NCI-H446 treated with DMSO at 0.1 percent for 48 hours (cell line): Measurements from ENCODE around the gene ISG15.
A peak's percentile ranks its signal among the peaks of the same experiment; 100 is the strongest.
"Not testable (repeated sequence)": the region's sequence is repeated elsewhere in the genome, so short reads cannot be mapped to it uniquely, and the experiment has no call there.

Source experiments
- DNase-seq: peaks from one replicate; lab custom pipeline; 2025; lab: John Stamatoyannopoulos, UW

Gene ISG15

DNA sequence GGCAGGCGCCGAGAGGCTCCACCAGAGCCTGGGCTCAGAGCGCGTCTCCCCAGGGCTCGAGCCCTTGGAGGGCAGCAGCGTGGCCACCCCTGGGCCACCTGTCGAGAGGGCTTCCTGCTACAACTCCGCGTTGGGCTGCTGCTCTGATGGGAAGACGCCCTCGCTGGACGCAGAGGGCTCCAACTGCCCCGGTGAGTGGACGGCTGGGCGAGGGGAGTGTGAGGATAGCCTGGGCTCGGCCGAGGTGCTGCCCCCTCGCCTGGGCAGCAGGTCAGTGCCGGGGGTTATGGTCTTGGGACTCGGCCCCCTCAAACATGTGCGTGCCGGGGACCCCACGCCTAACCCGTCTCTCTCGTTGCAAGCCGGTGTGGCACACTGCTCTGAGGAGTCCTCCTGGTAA, 33.5 kb downstream of the ISG15 start:
- no peak for DNase-seq

DNA sequence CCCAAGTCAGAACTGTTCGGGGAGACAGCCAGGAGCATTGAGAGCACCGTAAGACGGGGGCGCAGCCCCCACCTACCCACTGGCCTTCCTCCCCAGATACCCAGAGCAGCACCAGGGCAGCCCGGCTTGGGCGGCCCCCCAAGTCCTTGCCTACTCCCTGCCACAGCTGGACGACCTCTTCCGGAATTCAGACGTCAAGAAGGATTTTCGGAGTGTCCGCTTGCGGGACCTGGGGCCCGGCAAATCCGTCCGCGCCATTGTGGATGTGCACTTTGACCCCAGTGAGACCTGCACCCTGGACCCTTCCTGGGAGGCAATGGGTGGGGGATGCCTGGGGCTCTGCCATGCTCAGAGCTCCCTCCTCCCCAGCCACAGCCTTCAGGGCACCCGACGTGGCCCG, 34.1 kb downstream of the ISG15 start:
- no peak for DNase-seq

DNA sequence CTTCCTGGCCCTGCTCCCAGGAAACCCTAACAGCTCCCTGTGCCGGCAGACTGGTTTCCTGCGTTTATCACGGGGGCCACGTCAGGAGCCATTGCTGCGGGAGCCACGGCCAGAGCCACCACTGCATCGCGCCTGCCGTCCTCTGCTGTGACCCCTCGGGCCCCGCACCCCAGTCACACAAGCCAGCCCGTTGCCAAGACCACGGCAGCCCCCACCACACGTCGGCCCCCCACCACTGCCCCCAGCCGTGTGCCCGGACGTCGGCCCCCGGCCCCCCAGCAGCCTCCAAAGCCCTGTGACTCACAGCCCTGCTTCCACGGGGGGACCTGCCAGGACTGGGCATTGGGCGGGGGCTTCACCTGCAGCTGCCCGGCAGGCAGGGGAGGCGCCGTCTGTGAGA, 34.7 kb downstream of the ISG15 start:
- DNase-seq, result no peak

DNA sequence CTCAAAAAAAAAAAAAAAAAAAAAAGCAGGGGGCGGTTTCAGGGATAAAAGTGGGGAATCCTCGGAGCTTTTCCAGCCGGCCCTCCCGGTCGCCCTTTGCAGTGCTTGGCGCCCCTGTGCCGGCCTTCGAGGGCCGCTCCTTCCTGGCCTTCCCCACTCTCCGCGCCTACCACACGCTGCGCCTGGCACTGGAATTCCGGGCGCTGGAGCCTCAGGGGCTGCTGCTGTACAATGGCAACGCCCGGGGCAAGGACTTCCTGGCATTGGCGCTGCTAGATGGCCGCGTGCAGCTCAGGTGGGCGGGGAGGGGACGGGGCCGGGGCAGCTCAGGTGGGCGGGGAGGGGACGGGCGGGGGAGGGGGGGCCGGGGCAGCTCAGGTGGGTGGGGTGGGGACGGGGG, 35.5 kb downstream of the ISG15 start:
- DNase-seq, result no peak

DNA sequence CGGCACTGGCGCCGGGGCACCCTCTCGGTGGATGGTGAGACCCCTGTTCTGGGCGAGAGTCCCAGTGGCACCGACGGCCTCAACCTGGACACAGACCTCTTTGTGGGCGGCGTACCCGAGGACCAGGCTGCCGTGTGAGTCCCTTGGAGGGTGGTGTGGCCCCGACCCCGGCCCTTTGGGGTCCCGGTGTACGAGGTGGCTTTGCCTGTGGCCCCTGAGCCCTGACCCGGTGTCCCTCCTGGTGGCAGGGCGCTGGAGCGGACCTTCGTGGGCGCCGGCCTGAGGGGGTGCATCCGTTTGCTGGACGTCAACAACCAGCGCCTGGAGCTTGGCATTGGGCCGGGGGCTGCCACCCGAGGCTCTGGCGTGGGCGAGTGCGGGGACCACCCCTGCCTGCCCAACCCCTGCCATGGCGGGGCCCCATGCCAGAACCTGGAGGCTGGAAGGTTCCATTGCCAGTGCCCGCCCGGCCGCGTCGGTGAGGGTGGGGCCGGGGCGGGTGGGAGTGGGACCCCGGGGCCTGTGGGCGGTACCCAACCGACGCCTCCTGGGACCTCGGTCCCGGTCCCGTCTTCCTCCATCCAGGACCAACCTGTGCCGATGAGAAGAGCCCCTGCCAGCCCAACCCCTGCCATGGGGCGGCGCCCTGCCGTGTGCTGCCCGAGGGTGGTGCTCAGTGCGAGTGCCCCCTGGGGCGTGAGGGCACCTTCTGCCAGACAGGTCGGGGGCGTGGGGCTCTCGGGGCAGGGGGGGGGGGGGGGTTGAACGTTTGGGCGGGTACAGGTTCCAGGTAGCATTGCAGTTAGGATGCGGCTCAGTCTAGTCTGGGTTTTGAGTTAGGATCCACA, 36.2 kb downstream of the ISG15 start:
- DNase-seq, result no peak

DNA sequence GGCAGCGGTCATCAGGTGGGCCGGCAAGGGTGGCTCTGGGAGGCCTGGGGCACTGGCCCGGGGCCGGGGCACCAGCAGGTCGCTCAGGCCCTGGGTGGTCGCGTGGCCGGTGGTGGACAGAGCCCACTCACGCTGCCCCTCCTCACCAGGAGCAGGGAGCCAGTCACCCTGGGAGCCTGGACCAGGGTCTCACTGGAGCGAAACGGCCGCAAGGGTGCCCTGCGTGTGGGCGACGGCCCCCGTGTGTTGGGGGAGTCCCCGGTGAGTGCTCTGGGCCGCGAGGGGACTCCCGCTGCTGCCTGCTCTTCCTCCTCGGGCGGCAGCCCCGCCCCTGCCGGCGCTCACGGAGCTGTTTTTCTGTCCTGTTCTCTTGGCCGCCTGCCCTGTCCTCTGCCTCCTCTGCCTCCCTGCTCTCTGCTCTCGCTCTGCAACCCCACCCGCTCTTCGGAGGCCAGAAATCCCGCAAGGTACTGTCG, 37.3 kb downstream of the ISG15 start:
- no peak for DNase-seq

DNA sequence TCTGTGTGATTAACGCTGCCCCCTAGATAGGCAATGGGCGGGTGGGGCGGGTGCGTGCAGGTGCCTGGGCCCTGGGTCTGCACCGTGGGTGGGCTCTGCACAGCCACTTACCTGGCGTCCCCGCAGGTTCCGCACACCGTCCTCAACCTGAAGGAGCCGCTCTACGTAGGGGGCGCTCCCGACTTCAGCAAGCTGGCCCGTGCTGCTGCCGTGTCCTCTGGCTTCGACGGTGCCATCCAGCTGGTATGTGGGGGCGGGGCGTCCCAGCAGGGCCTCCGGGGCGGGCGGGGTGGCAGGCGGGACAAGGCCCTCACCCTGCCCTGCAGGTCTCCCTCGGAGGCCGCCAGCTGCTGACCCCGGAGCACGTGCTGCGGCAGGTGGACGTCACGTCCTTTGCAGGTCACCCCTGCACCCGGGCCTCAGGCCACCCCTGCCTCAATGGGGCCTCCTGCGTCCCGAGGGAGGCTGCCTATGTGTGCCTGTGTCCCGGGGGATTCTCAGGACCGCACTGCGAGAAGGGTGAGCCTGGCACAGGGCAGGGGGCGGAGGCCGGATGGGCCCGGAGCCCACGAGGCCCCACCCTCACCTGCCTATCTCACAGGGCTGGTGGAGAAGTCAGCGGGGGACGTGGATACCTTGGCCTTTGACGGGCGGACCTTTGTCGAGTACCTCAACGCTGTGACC, 38.0 kb downstream of the ISG15 start:
- DNase-seq, result no peak

DNA sequence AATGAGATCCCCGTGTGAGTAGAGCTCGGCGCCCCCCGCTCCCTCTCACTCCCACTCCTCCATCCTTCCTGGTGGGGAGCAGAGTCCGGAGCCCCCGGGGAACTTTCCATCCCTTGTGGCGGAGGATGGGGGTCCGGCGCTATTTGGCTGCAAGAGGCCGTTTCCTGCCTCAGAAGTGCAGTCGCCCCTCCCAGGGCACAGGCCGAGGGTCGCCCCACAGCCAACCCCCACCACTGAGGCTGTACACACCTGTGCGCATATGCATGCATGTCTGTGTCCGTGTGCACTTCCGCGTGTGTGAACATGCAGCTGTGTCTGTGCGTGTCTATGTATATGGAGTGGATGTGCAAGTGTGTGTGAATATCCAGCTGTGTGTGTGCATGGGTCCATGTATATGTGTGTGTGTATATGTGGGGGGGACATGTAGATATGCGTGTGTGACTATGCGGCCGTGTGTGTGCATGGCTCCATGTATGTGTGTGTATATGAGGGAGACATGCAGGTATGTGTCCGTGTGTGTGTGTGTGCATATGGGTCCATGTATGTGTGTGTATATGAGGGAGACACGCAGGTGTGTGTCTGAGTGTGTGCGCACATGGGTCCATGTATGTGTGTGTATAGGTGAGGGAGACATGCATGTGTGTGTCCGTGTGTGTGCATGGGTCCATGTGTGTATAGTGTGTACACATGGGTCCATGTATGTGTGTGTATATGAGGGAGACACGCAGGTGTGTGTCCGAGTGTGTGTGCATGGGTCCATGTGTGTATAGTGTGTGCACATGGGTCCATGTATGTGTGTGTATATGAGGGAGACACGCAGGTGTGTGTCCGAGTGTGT, 38.9 kb downstream of the ISG15 start:
- no peak for DNase-seq

DNA sequence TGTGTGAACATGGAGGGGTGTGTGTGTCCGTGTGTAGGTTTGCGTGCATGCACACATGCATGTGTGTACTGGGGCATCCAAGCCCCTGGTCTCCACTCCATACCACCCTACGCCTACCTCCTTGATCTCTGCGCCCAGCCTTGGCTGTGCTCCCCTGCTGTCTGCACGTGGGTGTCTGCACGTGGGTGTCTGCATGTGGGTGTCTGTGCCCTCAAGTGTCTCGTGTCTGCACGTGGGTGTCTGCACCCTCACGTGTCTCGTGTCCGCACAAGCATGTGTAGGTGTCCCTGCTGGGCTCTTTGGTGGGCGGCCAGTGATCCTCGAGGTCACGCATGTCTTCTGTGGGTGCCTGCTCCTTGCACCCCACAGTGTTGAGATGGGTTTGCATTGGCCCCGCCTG, 39.7 kb downstream of the ISG15 start:
- DNase-seq, result no peak

DNA sequence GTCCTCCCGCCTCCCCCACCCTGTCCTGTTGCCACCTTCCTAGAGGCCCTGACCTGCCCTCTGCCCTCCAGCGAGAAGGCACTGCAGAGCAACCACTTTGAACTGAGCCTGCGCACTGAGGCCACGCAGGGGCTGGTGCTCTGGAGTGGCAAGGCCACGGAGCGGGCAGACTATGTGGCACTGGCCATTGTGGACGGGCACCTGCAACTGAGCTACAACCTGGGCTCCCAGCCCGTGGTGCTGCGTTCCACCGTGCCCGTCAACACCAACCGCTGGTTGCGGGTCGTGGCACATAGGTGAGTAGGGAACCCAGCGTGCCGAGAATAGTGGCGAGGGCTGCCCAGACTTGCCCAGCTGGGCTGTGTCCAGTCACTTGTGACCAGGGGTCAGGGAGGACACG, 40.4 kb downstream of the ISG15 start:
- no peak for DNase-seq

DNA sequence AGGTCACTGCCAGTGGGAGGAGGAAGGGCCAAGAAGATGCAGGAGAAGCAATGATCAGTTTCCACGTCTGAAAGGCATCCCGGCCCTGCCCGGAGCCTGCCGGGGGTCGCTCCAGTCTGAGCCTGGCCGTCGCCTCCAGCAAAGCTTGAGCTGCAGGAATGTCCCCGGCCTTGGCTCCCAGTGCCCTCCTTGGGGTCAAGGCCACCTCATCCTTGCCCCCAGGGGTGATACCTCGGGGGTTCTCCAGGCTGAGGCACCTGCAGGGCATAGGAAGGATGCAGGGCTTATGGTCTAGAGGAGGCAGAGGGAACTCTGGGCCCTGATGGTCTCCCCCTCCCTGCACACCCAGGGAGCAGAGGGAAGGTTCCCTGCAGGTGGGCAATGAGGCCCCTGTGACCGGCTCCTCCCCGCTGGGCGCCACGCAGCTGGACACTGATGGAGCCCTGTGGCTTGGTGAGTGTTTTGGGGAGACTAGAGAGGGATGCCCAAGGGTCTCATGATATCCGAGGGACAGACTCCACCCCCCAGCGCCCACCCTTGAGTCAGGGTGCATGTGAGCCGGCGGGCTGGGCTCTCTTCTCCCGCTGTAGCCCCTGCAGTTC, 40.9 kb downstream of the ISG15 start:
- no peak for DNase-seq

DNA sequence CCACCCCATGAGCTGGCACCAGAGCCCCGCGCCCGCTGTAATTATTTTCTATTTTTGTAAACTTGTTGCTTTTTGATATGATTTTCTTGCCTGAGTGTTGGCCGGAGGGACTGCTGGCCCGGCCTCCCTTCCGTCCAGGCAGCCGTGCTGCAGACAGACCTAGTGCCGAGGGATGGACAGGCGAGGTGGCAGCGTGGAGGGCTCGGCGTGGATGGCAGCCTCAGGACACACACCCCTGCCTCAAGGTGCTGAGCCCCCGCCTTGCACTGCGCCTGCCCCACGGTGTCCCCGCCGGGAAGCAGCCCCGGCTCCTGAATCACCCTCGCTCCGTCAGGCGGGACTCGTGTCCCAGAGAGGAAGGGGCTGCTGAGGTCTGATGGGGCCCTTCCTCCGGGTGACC, 41.7 kb downstream of the ISG15 start:
- no peak for DNase-seq

DNA sequence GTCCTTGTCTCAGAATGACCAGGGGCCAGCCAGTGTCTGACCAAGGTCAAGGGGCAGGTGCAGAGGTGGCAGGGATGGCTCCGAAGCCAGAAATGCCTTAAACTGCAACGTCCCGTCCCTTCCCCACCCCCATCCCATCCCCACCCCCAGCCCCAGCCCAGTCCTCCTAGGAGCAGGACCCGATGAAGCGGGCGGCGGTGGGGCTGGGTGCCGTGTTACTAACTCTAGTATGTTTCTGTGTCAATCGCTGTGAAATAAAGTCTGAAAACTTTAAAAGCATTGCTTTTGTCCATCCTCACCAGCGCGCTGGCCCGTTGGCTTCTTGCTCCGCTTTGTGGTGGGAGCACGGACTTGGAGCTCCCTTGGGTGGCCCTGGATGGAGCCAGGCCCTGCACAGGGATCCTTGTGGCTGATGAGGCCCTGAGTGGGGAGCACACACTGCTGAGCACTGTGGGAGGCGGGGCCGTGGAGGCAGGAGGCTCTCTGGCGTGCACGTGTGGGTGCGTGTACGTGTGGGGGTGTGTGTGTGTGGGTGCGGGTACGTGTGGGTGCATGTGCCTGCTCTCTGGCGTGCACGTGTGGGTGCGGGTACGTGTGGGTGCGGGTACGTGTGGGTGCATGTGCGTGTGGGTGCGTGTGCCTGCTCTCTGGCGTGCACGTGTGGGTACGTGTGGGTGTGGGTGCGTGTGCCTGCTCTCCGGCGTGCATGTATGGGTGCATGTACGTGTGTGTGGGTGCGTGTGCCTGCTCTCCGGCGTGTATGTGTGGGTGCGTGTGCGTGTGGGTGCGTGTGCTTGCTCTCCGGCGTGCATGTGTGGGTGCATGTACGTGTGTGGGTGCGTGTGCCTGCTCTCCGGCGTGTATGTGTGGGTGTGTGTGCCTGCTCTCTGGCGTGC, 42.8 kb downstream of the ISG15 start:
- no peak for DNase-seq

DNA sequence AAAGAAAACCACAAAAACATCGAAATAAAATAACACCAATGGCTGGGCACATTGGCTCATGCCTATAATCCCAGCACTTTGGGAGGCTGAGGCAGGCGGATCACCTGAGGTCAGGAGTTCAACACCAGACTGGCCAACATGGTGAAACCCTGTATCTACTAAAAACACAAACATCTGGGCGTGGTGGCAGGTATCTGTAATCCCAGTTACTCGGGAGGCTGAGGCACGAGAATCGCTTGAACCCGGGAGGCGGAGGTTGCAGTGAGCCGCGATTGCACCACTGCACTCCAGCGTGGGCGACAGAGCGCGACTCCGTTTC, 44.4 kb downstream of the ISG15 start:
- DNase-seq, result not testable (repeated sequence)

DNA sequence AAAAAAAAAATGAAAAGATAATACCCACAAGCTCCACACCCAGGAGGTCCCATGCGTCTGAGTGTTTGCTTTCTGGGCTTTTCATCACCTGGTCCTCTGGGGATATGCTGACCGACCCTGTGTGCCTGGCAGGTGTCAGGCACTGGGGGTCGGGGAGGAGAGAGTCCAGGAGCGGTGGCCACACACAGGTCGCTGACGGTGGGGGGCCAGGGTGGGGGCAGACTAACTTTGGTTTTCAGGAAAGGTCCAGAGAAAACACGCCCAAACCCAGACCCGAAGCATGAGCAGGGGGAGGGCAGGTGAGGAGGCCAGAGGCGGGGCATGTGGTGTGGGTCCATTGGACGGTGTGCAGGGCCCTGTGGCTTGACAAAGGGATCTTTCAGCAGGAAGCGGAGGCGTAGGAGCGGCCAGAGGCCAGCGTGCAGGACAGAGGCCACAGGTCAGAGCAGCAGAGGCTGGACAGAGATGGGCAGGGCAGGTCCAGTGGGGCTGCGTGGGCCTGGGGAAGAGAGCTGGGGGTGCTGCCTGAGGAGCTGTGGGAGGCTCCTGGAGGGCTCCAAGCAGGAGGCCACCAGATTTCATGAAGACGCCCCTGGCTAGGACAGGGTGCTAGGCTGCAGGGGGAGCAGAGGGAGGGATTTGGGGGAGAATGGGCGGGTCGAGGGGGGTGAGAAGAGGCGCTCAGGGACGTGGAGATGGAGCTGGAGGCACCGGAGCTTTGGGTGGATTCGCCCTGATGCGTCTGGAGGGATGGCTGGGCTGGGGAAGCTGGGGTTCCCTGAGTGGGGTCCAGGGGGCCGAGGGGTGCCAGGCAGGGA, 45.0 kb downstream of the ISG15 start:
- DNase-seq, result no peak

DNA sequence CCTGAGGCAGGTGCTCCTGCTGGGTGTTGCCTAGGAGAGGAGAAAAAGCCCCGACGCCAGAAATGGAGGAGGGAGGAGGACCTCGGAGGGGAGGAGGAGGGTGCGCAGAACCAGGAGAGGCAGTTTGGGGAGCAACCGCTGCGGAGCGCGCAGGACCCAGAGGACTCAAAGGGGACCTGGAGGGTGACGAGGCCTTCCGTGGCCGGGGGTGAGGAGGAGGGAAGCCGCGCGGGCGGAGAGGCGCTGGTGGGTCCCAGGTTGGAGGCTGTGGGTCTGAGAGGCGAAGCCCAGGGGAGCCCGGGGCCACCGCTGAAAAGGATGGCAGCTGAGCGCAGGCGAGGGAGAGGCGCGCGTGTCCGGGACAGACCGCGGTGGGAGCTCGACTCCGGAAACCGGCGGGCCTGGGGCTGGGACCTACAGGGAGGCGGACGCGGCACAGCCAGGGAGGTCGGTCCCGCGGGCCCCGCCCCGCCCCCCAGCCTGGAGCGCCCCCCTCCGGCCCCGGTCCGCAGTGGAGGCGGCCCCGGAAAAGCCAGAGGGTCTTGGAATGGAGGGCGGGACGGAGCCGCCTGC, 45.7 kb downstream of the ISG15 start:
- no peak for DNase-seq

DNA sequence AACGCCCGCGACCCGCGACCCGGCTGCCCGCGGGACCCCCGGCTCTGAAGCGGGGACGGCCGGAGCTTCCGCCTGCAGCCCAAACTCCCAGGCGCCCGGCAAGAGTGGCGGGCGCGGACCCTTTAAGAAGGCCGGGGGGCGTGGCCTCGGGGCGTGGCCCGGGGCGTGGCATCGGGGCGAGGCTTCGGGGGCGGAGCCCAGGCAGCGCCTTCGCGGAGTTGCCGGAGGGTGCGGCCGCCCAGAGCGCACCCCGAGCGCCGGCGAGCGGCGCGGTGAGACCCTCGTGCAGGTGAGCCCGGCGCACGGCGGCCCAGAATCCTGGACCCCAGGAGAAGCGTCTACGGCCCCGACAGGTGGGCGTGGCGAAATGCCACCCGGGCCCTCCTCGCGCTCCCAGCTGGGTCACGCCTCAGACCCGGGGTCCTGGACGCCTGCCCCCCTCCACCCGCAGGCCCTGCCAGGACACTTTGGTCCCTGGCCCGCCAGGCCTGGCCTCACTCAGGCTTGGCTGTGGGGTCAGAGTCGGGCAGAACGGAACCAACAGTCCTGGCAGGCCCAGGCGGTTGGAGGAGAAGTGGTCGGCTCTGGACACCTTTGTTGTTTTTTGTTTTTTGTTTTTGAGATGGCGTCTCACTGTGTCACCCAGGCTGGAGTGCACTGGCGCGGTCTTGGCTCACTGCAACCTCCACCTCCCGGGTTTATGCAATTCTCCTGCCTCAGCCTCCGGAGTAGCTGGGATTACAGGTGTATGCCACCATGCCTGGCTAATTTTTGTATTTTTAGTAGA, 46.4 kb downstream of the ISG15 start:
- DNase-seq, result peak; percentile 41

DNA sequence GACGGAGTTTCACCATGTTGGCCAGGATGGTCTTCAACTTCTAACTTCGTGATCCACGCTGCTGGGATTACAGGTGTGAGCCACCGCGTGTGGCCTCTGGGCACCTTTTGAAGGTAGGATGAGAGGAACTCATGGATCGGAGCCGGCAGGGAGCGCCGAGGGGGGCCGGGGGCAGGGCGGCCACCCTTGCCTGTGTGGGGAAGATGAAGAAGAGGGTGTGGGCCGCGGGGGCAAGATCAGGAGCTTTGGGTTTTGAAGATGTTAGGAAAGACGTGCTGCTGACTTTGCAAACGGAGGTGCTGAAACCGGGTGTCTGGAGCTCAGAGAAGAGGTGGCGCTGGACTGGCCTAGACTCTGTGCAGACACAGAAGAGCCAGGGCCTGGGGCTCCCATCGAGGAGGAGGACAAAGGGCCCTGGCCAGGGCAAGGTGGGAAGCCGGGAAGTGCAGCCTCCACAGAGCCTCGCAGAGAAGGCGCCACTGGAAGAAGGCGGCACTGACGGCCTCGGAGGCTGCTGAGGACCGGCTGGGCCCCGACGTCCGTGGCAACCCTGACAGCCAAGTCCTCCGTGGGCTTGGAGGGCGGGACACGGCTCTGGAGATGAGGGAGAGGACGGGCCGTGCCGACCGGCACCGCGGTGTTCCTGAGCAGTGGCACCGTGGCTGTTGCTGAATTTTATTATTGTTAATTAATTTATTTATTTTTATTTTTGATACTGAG, 47.1 kb downstream of the ISG15 start:
- no peak for DNase-seq
